Tibial artery (tissue), 4 donors: ENCODE measurements around the gene ACY1.
"Not testable (repeated sequence)": the region's sequence is repeated elsewhere in the genome, so short reads cannot be mapped to it uniquely, and the experiment has no call there.

Experiments used
- DNase-seq, 2 donors: peaks; one replicate each; pipeline ENCODE4 v3.0.0-alpha.2; 2019
- H3K27ac ChIP-seq, 2 donors: fragments of 200-600 bp; sonication (generic) in 1 of 2; 1 replicate in 1 of 2; 2 replicates in 1 of 2; pipeline ENCODE4 v1.5.1; 2018 to 2019; ENCODE audit warnings: mild to moderate bottlenecking in 1 of 2
- H3K27me3 ChIP-seq, 2 donors: fragments of 200-600 bp; sonication (generic) in 1 of 2; one replicate each; pipeline versions ENCODE4 v1.5.1 to v1.6.0; 2016 to 2019
- H3K36me3 ChIP-seq, 3 donors: fragments of 200-600 bp; sonication (generic) in 2 of 3; one replicate each; pipeline ENCODE4 v1.5.1; 2016 to 2019; ENCODE audit warnings: mild to moderate bottlenecking in 2 of 3
- H3K4me1 ChIP-seq, 4 donors: fragments of 200-600 bp; sonication (generic) in 2 of 4; 1 replicate in 3 of 4; 2 replicates in 1 of 4; pipeline ENCODE4 v1.5.1; 2016 to 2019
- H3K4me3 ChIP-seq, 2 donors: fragments of 200-600 bp; sonication (generic) in 1 of 2; 1 replicate in 1 of 2; 2 replicates in 1 of 2; pipeline ENCODE4 v1.5.1; 2018 to 2019; ENCODE audit warnings: mild to moderate bottlenecking in 2 of 2
- H3K9me3 ChIP-seq, 3 donors: fragments of 200-600 bp; sonication (generic) in 1 of 3; one replicate each; pipeline ENCODE4 v1.5.1; 2016 to 2019
- CTCF ChIP-seq, 2 experiments: fragments of 200-600 bp in 1 of 2; fragments of 450-650 bp in 1 of 2; IDR thresholded peaks; one replicate each; pipeline ENCODE4 v1.5.1; 2017 to 2019; ENCODE audit warnings: antibody characterized with exemption in 2 of 2, mild to moderate bottlenecking in 1 of 2, moderate library complexity in 1 of 2
- intact Hi-C: fragments of 100-400 bp; cut with DNase I; formaldehyde crosslinking; loops from one replicate; pipeline ENCODE4 v1.15.0; 2023; ENCODE audit warnings: low total_unique reads

Gene ACY1

DNA sequence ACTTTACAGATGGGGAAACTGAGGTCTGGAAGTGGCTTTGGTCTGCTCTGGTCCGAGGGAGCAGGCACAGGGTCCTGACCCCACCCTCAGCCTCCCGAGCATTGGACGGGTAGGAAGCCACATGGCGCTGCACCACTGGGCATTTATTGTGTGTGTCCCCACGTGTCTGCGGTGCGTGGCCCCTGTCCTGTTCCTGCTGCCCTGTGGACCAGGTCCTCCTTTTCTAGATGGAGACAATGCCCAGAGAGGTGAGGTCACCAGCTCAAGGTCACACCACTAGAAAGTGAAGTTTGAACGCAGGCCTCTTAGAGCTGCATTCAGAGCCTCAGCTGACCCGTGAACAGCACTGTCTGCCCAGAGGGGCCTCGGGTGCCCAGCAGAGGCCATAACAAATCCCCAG, 46.2 kb downstream of the ACY1 start:
- Histone ChIP-seq H3K27me3 (no peaks in the 10 kb centered on the region), H3K4me3 (no peak overlapping the region), H3K27ac (no peak overlapping the region), H3K4me1 (peaks cover 0 to 21% (median 15%) of the 10 kb centered on the region in 4 donors), H3K36me3 (no peaks in the 10 kb centered on the region), H3K9me3 (no peaks in the 10 kb centered on the region)
- DNase-seq: no peak
- no peak for TF ChIP-seq CTCF (IDR thresholded peaks at IDR 0.05)
- intact Hi-C loops: no loop called here

DNA sequence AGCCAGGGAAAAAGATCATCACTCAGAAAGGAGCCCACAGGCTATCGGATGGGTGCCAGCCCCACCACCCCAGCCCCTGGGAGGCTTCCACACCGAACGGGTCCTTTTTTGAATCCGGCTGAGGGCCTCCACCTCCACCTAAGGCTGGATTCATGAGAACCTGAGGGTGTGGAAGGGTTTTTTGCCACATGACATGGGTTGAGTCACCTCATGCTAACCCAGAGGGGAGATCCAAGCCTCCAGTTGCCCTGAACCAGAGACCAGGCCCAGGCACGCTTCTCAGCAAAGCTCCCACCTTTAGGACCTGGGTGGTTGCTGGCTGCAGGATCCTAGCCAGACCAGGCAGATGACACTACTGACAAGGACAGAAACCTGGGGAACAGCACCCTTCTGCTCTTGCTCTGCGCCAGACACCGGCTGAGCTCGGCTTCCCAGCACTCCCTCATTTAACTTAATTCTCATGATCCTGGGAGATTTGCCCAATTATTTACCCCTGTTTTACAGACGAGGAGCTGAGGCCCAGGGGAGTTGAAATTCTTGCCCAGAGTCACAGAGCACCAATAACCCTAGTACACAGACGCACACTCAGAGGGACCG, 47.5 kb downstream of the ACY1 start:
- intact Hi-C loops: no loop called here
- Histone ChIP-seq H3K4me3 (no peak overlapping the region), H3K9me3 (no peaks in the 10 kb centered on the region), H3K27me3 (no peaks in the 10 kb centered on the region), H3K27ac (no peak overlapping the region), H3K4me1 (peaks cover 0 to 8% (median 3%) of the 10 kb centered on the region in 4 donors), H3K36me3 (no peaks in the 10 kb centered on the region)
- no peak for DNase-seq
- TF ChIP-seq CTCF (IDR thresholded peaks at IDR 0.05): no peak

- H3K4me1 ChIP-seq: no peaks in the 10 kb centered on the region
- no peak for TF ChIP-seq CTCF (IDR thresholded peaks at IDR 0.05)
- H3K9me3 ChIP-seq: no peaks in the 10 kb centered on the region
- DNase-seq: no peak
- no peaks in the 10 kb centered on the region for H3K27me3 ChIP-seq
- no peak overlapping the region for H3K4me3 ChIP-seq
- no peaks in the 10 kb centered on the region for H3K36me3 ChIP-seq
- H3K27ac ChIP-seq: no peak overlapping the region
- intact Hi-C loops: no loop called here
These were observed 48.6 kb downstream of the ACY1 start for GRCh38 chr3:52031896-52032295.

DNA sequence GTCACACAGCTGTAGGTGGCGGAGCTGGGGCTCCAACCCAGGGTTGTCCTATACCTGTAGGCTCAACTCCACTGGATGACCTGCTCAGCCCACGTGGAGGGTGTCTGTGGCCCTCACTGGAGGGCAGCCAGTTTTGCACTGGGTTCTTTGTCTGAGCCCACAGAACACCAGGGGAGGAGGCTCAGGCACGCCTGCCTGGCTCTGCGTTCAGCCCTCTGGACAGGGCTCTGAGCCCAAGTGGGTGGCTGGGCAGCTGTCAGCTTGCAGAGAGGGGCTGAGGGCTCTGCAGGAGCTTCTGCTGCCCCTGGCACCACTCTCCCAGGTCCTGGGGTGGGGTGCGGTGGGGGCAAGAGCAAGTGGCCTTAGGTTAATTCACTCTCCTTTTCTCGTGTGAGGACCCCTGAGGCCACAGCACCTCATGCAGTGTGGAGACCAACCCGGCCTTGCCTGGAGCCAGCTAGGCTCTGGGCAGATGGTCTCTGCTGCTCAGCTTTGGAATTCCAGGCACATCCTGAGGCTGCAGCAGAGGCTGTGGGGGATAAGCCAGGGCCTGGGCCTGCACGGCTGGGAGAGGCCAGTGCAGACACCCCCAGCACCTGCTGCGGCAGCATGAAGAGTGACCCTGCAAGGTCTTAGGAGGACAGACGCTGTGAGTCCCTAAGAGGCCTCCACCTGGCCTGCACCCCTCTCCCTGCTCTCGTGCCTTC, 49.5 kb downstream of the ACY1 start:
- intact Hi-C loops: no loop called here
- no peak overlapping the region for H3K27ac ChIP-seq
- no peak overlapping the region for H3K4me3 ChIP-seq
- H3K4me1 ChIP-seq: no peaks in the 10 kb centered on the region
- no peak for TF ChIP-seq CTCF (IDR thresholded peaks at IDR 0.05)
- no peak for DNase-seq
- no peaks in the 10 kb centered on the region for H3K36me3 ChIP-seq
- H3K9me3 ChIP-seq: no peaks in the 10 kb centered on the region
- H3K27me3 ChIP-seq: no peaks in the 10 kb centered on the region

GRCh38 chr3:52033748-52034147, 50.4 kb downstream of the ACY1 start:
- H3K4me3 ChIP-seq, H3K9me3 ChIP-seq, H3K27ac ChIP-seq, H3K27me3 ChIP-seq, H3K4me1 ChIP-seq, H3K36me3 ChIP-seq, intact Hi-C loops, DNase-seq: not testable (repeated sequence)

DNA sequence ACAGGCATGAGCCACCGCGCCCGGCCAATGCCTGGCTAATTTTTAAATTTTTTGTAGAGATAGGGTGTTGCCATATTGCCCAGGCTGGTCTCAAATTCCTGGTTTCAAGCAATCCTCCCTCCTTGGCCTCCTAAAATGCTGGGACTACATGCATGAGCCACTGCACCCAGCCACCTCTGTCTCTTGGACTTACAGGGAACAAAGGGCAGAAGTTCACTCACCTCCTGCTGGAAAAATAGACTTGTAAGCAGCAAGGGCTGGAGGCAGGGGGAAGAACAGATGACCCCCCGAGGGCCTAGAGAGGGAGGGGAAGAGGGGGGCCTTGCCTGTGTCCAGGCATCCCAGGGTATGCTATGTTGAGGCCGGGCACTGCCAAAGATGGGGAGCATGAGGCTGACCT, 50.9 kb downstream of the ACY1 start:
- Histone ChIP-seq H3K4me1 (no peaks in the 10 kb centered on the region), H3K27ac (no peak overlapping the region), H3K9me3 (no peaks in the 10 kb centered on the region), H3K36me3 (no peaks in the 10 kb centered on the region), H3K4me3 (no peak overlapping the region), H3K27me3 (no peaks in the 10 kb centered on the region)
- no peak for TF ChIP-seq CTCF (IDR thresholded peaks at IDR 0.05)
- no peak for DNase-seq
- intact Hi-C loops: no loop called here
